ENCODE measurements around the gene MTMR8.

- TF ChIP-seq CTCF (IDR thresholded peaks at IDR 0.05) (no peak), POLR2A (IDR thresholded peaks at IDR 0.05) (no peak)
These were observed at the start of gene MTMR8 for GRCh38 chrX:64394874-64395567.

Data from prostate gland (tissue), 2 donors.